K562 (cell line): ENCODE results near the gene PAX5. TPM values are rescaled to one million over a fixed set of nuclear protein-coding genes. Genes with fewer than 3 reads are reported as not detected.
"Not testable (repeated sequence)": the region's sequence is repeated elsewhere in the genome, so short reads cannot be mapped to it uniquely, and the experiment has no call there.

Experiments
- ATAC-seq: fragments of 200-7000 bp; cut with Tn5 transposase; 3 replicates; pipeline ENCODE4 v1.9.1; 2020; ENCODE audit warnings: moderate library complexity
- BruUV-seq: library from RNA; stranded (reverse); fragments of 400-500 nt; replicated peaks from 2 replicates; lab custom pipeline; 2021; lab: Mats Ljungman, UMichigan
- CTCF ChIA-PET: fragments of 300-600 bp; formaldehyde crosslinking; extraction: SDS; loops from one replicate; lab custom pipeline; 2021; ENCODE audit warnings: low intra/inter-chr PET ratio; lab: Yijun Ruan, JAX
- POLR2A ChIA-PET: fragments of 300-600, 350-650 bp; sonication (Branson Sonifier 250); formaldehyde crosslinking; extraction: SDS; loops from one replicate; lab custom pipeline; 2021; ENCODE audit warnings: antibody characterized with exemption, inconsistent platforms; lab: Yijun Ruan, JAX
- DNase-seq, 4 experiments: peaks; one replicate each; pipeline versions ENCODE4 v3.0.0 to v3.0.0-alpha.2; 2011 to 2018; ENCODE audit warnings: low spot score in 3 of 4, mixed read lengths in 3 of 4; ENCODE audit errors: extremely low read depth in 1 of 4
- FAIRE-seq: peaks from 2 replicates; lab custom pipeline; 2011; peaks lifted over from hg19 to GRCh38; lab: Jason Lieb, UNC
- H2AFZ ChIP-seq: 2 replicates; pipeline ENCODE4 v1.6.0; 2011; ENCODE audit warnings: low read depth, low read length, control low read depth, inconsistent platforms
- H3K27ac ChIP-seq: fragments of 200-600 bp; 3 replicates; pipeline ENCODE4 v1.8.0; 2011; ENCODE audit warnings: low read depth, mild to moderate bottlenecking, control low read depth, inconsistent platforms, low read length, moderate library complexity, mixed read lengths; ENCODE audit errors: extremely low read depth
- H3K27me3 ChIP-seq, 2 experiments: fragments of 300-600 bp in 1 of 2; 2 replicates in 1 of 2; 3 replicates in 1 of 2; pipeline versions ENCODE4 v1.6.0 to v1.8.0; 2011; ENCODE audit warnings: inconsistent platforms in 2 of 2, low read length in 2 of 2, mild to moderate bottlenecking in 1 of 2, mixed read lengths in 1 of 2, moderate library complexity in 1 of 2; ENCODE audit not compliant: control insufficient read depth in 2 of 2, insufficient read depth in 2 of 2
- H3K36me3 ChIP-seq: fragments of 300-600 bp; 3 replicates; pipeline ENCODE4 v1.8.0; 2011; ENCODE audit warnings: mild to moderate bottlenecking, low read length, inconsistent platforms; ENCODE audit not compliant: control insufficient read depth, insufficient read depth
- H3K4me1 ChIP-seq, 2 experiments: fragments of 200-600 bp in 1 of 2; replicated peaks in 1 of 2; 2 replicates in 1 of 2; 3 replicates in 1 of 2; pipeline versions ENCODE4 v1.5.1 to v1.8.0; 2011; ENCODE audit warnings: inconsistent platforms in 2 of 2, low read length in 2 of 2, mild to moderate bottlenecking in 1 of 2, mixed read lengths in 1 of 2, moderate library complexity in 1 of 2; ENCODE audit not compliant: control insufficient read depth in 2 of 2, insufficient read depth in 2 of 2
- H3K4me2 ChIP-seq: 2 replicates; pipeline ENCODE4 v1.6.1; 2011; ENCODE audit warnings: low read length, control low read depth, inconsistent platforms, mixed read lengths; ENCODE audit not compliant: insufficient read depth
- H3K4me3 ChIP-seq: fragments of 200-600 bp; sonication (generic), shearing (Covaris generic); 2 replicates; pipeline ENCODE4 v1.5.1; 2016; ENCODE audit warnings: control low read depth, inconsistent platforms
- H3K79me2 ChIP-seq: fragments of 200-600 bp; 3 replicates; pipeline ENCODE4 v1.8.0; 2011; ENCODE audit warnings: low read length, inconsistent platforms; ENCODE audit not compliant: control insufficient read depth, insufficient read depth
- H3K9ac ChIP-seq, 2 experiments: 2 replicates each; pipeline versions ENCODE4 v1.6.0 to v1.6.1; 2011; ENCODE audit warnings: low read depth in 2 of 2, low read length in 2 of 2, control low read depth in 1 of 2, inconsistent platforms in 1 of 2, mild to moderate bottlenecking in 1 of 2, mixed read lengths in 1 of 2; ENCODE audit not compliant: insufficient read depth in 1 of 2
- H3K9me1 ChIP-seq: one replicate; pipeline ENCODE4 v1.6.0; 2011; ENCODE audit warnings: inconsistent platforms, mild to moderate bottlenecking, low read length, moderate library complexity; ENCODE audit not compliant: control insufficient read depth, insufficient read depth
- H3K9me3 ChIP-seq: replicated peaks from 2 replicates; pipeline ENCODE4 v1.5.1; 2011; ENCODE audit warnings: low read depth, low read length, inconsistent platforms; ENCODE audit not compliant: control insufficient read depth, insufficient read depth
- H4K20me1 ChIP-seq: replicated peaks from 2 replicates; pipeline ENCODE4 v1.6.1; 2011; ENCODE audit warnings: low read length, inconsistent platforms, mixed read lengths; ENCODE audit not compliant: control insufficient read depth, insufficient read depth
- EZH2 ChIP-seq: IDR thresholded peaks from 2 replicates; pipeline ENCODE4 v1.6.1; 2012; ENCODE audit warnings: low read depth, mild to moderate bottlenecking, inconsistent platforms, low read length, borderline replicate concordance
- WGBS: fragments of 100-300 bp; shearing (Covaris generic); methylation state at CpG from one replicate; pipeline ENCODE4 v1.1.6; 2016; ENCODE audit warnings: low coverage, mixed read lengths; ENCODE audit not compliant: insufficient coverage; ENCODE audit errors: missing lambda C conversion rate; 5-methylcytosine and 5-hydroxymethylcytosine counted together
- in situ Hi-C: fragments of 300-500 bp; cut with MboI; formaldehyde crosslinking; loops from 4 replicates; pipeline ENCODE4 v1.15.0; 2018; ENCODE audit warnings: inconsistent platforms, mixed read lengths
- intact Hi-C: fragments of 100-400 bp; cut with micrococcal nuclease; formaldehyde crosslinking; loops from 2 replicates; pipeline ENCODE4 v1.14.2; 2022
- polyA plus RNA-seq, 8 experiments: library from polyadenylated mRNA; depleted of rRNA in 4 of 8; stranded (reverse) in 5 of 8; unstranded in 3 of 8; fragments of >200 nt; fragmentation: Nextera tagmentation in 2 of 8; fragmentation: Illumina TruSeq in 1 of 8; extraction: Ambion mirVana in 2 of 8; extraction: Trizol in 1 of 8; gene quantifications; 2 replicates each; pipeline versions ENCODE4 v1.2.1 to v1.2.3, GENCODE V29; 2011 to 2014; ENCODE audit warnings: inconsistent platforms in 1 of 8, missing spikeins in 1 of 8
- total RNA-seq, 7 experiments: library from RNA; depleted of rRNA in 6 of 7; stranded (reverse); fragments of >200 nt in 6 of 7; fragmentation: Illumina TruSeq in 2 of 7; extraction: Trizol in 2 of 7; gene quantifications; 2 replicates each; pipeline versions ENCODE4 v1.2.1 to v1.2.3, GENCODE V29; 2011 to 2021; ENCODE audit warnings: low replicate concordance in 1 of 7

PAX5 gene
- total and polyA plus RNA-seq, 9 of the 15 experiments (the other 6 are each of a cell fraction or from before 2014, with no cell fraction given) = 0.03 to 0.09 TPM; not detected in 7

- TF ChIP-seq EZH2 = no peak
These were observed 22.2 kb upstream of the PAX5 start (continued) for GRCh38 chr9:37056046-37056920.

- H3K4me2 ChIP-seq, H3K27ac ChIP-seq, intact Hi-C loops, H3K9me1 ChIP-seq, BruUV-seq, H4K20me1 ChIP-seq, H3K4me3 ChIP-seq, H3K4me1 ChIP-seq, H3K9me3 ChIP-seq, H2AFZ ChIP-seq, ATAC-seq, H3K36me3 ChIP-seq, in situ Hi-C loops, FAIRE-seq, H3K27me3 ChIP-seq, DNase-seq, H3K79me2 ChIP-seq, H3K9ac ChIP-seq, CTCF ChIA-PET: not testable (repeated sequence)
- 0% methylated on average over 1 of the region's 2 CpGs for WGBS
- POLR2A ChIA-PET = interaction anchor here (1.6 to 1.7 kb wide), 2 partner anchors 10 to 28 kb away, joined by 3 to 5 read pairs; no protein-coding TSS in a partner anchor
These were observed 20.3 kb upstream of the PAX5 start for GRCh38 chr9:37054363-37054720.
